GM12891 (cell line): ENCODE results near the gene DLG5.

Experiments used
- POLR2AphosphoS5 ChIP-seq: IDR thresholded peaks from 2 replicates; pipeline ENCODE4 v1.6.1; 2011; ENCODE audit warnings: low read depth, low read length, control low read depth
- TAF1 ChIP-seq: IDR thresholded peaks from 2 replicates; pipeline ENCODE4 v1.6.1; 2011; ENCODE audit warnings: low read depth, low read length, control low read depth

GRCh38 chr10:77763453-77764430 is 162.8 kb downstream of the DLG5 start:
- no peak for TF ChIP-seq TAF1
- TF ChIP-seq POLR2AphosphoS5, result no peak
